Measurements from ENCODE around the gene C10orf67. TPM values are rescaled to one million over a fixed set of nuclear protein-coding genes. Genes with fewer than 3 reads are reported as not detected.
"Not testable (repeated sequence)": the region's sequence is repeated elsewhere in the genome, so short reads cannot be mapped to it uniquely, and the experiment has no call there.

The C10orf67 gene
- total RNA-seq, 2 donors from 2014 or later = not detected

DNA sequence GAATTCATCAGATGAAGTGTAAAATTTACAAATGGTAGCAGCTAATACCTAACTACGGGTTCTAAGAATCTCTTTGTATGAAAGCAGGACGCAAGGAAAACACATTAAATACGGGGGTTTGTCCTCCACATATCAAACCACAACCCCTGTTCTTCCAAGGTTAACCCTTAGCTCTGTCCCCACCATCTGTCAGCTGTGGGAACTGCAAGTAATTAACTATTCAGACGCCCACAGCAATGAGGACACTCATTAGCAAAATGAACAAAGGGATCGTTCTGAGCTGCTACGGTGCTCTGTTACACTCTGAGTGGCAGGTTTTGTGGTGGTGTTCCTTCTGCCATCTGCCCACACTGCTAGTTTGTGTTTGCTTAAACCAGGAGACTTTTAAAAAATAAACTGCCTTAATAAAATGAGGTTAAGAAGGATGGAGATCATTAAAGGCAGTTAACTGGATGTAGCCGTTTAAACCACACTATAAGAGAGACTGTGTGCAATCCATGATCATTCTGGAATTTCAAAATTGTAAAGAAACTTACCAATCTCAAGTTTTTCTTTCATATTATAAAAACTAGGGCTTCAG is 51.4 kb downstream of the C10orf67 start:
- no peak for DNase-seq (ENCODE audit: low spot score)
- Mint-ChIP-seq H3K9me3 (no peaks in the 10 kb centered on the region), H3K27ac (no peak overlapping the region), H3K36me3 (no peaks in the 10 kb centered on the region), H3K27me3 (peaks cover 2 to 14% of the 10 kb centered on the region in 2 donors), H3K4me1 (ENCODE audit: low read depth in 2 of 2) (no peaks in the 10 kb centered on the region), H3K4me3 (no peak overlapping the region)
- ATAC-seq = no peak

- Mint-ChIP-seq H3K4me1 (ENCODE audit: low read depth in 2 of 2) (no peaks in the 10 kb centered on the region), H3K36me3 (no peaks in the 10 kb centered on the region), H3K4me3 (no peak overlapping the region), H3K27ac (no peak overlapping the region), H3K27me3 (peaks cover 2 to 14% of the 10 kb centered on the region in 2 donors), H3K9me3 (peaks cover 3% of the 10 kb centered on the region)
- no peak for DNase-seq (ENCODE audit: low spot score)
- peak in 1 of 2 donors; percentile 27 for ATAC-seq
These were observed 52.9 kb downstream of the C10orf67 start for GRCh38 chr10:23291551-23292334.

DNA sequence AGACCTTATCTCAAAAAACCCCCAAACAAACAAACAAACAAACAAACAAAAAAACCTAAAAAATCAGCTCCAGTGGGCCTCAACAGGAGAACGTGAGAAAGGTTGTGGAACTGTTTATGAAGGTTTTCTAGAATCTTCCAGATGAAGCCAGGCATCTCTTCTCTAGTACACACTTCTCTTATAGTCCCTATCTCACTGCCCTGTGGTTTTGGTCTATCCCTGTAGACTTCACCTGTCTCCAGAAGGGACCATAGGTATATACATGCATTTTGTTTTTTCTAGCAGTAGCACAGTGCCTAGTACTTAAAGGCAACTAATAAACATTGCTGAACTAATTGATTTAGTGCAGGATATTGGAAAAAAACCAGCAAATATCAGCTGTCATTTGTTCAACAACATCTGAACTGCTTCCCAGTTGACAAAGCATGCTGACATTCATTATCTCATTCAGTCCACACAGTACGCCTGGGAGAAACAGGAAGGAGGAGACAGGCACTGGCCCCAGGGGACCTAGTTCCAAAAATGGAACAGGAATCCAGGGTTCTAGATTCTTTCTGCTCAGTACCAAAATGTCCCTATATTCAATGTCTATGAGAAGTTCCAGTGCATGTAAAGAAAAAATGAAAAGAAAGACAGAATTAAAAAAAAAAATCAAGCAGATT is 59.8 kb downstream of the C10orf67 start:
- no peak overlapping the region for H3K4me3 Mint-ChIP-seq
- H3K27me3 Mint-ChIP-seq = peaks cover 6 to 18% of the 10 kb centered on the region in 2 donors
- ATAC-seq (no peak), DNase-seq (ENCODE audit: low spot score) (no peak)
- no peak overlapping the region for H3K27ac Mint-ChIP-seq
- no peaks in the 10 kb centered on the region for H3K4me1 Mint-ChIP-seq (ENCODE audit: low read depth in 2 of 2)
- peaks cover 3% of the 10 kb centered on the region for H3K9me3 Mint-ChIP-seq
- H3K36me3 Mint-ChIP-seq = no peaks in the 10 kb centered on the region

GRCh38 chr10:23284155-23284554 is 60.4 kb downstream of the C10orf67 start:
- DNase-seq (ENCODE audit: low spot score) (no peak), ATAC-seq (no peak)
- Mint-ChIP-seq H3K36me3 (no peaks in the 10 kb centered on the region), H3K27ac (no peak overlapping the region), H3K27me3 (peaks cover 6 to 18% of the 10 kb centered on the region in 2 donors), H3K4me1 (ENCODE audit: low read depth in 2 of 2) (no peaks in the 10 kb centered on the region), H3K4me3 (no peak overlapping the region), H3K9me3 (peaks cover 3% of the 10 kb centered on the region)

GRCh38 chr10:23283680-23284079 is 60.9 kb downstream of the C10orf67 start:
- DNase-seq (ENCODE audit: low spot score) (no peak), ATAC-seq (no peak)
- Mint-ChIP-seq H3K4me3 (no peak overlapping the region), H3K27me3 (peaks cover 6 to 18% of the 10 kb centered on the region in 2 donors), H3K36me3 (no peaks in the 10 kb centered on the region), H3K4me1 (ENCODE audit: low read depth in 2 of 2) (no peaks in the 10 kb centered on the region), H3K27ac (no peak overlapping the region), H3K9me3 (peaks cover 3% of the 10 kb centered on the region)

- no peak for DNase-seq (ENCODE audit: low spot score)
- no peaks in the 10 kb centered on the region for H3K4me1 Mint-ChIP-seq (ENCODE audit: low read depth in 2 of 2)
- H3K4me3 Mint-ChIP-seq = no peak overlapping the region
- H3K36me3 Mint-ChIP-seq = no peaks in the 10 kb centered on the region
- H3K27ac Mint-ChIP-seq = no peak overlapping the region
- H3K9me3 Mint-ChIP-seq = no peaks in the 10 kb centered on the region
- no peak for ATAC-seq
- H3K27me3 Mint-ChIP-seq = peaks cover 11 to 28% of the 10 kb centered on the region in 2 donors
These were observed 63.6 kb downstream of the C10orf67 start for GRCh38 chr10:23281044-23281433.

DNA sequence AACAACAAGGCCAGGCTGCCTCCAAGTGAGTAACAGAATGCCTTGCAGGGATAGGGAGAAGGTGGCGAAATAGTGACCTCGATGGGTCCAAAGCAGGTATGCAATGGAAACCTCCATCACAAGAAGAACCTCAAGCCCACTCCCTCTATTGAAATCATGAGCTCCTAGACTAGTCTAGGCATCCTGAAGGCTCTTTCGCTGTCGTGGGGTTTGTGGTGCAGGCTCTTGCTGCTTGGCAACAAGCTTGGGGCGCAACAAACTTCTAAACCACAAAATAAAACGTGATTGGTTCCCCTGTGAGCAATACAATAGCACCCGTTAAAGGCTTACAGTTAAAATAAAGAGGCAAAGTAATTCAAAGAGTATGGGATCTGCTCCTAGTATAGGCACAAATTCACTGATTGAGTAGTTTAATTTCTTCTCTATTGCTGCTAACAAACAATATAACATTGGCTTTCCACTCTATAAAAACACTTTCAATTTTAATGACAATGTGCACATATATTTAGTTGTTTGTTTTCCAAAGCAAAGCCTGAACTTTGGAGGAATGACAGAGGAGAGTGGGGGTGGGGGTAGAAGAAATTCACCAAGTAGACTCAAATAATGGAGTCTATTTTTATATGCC is 64.1 kb downstream of the C10orf67 start:
- ATAC-seq (no peak), DNase-seq (ENCODE audit: low spot score) (no peak)
- Mint-ChIP-seq H3K27ac (no peak overlapping the region), H3K4me1 (ENCODE audit: low read depth in 2 of 2) (no peaks in the 10 kb centered on the region), H3K27me3 (peaks cover 11 to 28% of the 10 kb centered on the region in 2 donors), H3K36me3 (no peaks in the 10 kb centered on the region), H3K4me3 (no peak overlapping the region), H3K9me3 (no peaks in the 10 kb centered on the region)

GRCh38 chr10:23275355-23275754 is 69.2 kb downstream of the C10orf67 start:
- peaks cover 12% of the 10 kb centered on the region for H3K9me3 Mint-ChIP-seq
- no peaks in the 10 kb centered on the region for H3K4me1 Mint-ChIP-seq (ENCODE audit: low read depth in 2 of 2)
- no peak for DNase-seq (ENCODE audit: low spot score)
- peaks cover 4% of the 10 kb centered on the region for H3K36me3 Mint-ChIP-seq
- H3K27me3 Mint-ChIP-seq = peaks cover 5 to 10% of the 10 kb centered on the region in 2 donors
- no peak overlapping the region for H3K27ac Mint-ChIP-seq
- ATAC-seq = no peak
- no peak overlapping the region for H3K4me3 Mint-ChIP-seq

- not testable (repeated sequence) for H3K27ac Mint-ChIP-seq; ATAC-seq; DNase-seq (ENCODE audit: low spot score); H3K4me1 Mint-ChIP-seq (ENCODE audit: low read depth in 2 of 2); H3K36me3 Mint-ChIP-seq; H3K4me3 Mint-ChIP-seq
- H3K9me3 Mint-ChIP-seq = peaks cover 12% of the 10 kb centered on the region
- H3K27me3 Mint-ChIP-seq = peaks cover 5 to 10% of the 10 kb centered on the region in 2 donors
These were observed 70.4 kb downstream of the C10orf67 start for GRCh38 chr10:23274179-23274578.

DNA sequence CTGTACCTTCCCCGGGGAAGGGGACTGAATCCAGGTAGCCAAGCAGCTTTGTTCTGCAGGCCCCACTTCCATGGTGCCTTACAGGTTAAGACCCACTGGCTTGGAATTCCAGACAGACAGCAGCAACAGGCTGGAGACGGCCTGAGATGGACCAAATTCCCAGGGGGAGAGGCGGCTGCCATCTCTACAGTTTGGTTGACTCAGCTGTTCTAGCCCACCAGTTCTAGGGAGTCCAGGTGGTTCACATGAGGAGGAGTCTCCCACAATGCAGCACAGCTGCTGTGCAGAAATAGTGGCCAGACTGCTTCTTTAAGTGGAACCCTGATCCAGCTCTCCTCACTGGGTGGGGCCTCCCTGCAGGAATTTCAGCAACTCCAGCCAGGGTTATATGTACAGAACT is 74.1 kb downstream of the C10orf67 start:
- no peak overlapping the region for H3K4me3 Mint-ChIP-seq

DNA sequence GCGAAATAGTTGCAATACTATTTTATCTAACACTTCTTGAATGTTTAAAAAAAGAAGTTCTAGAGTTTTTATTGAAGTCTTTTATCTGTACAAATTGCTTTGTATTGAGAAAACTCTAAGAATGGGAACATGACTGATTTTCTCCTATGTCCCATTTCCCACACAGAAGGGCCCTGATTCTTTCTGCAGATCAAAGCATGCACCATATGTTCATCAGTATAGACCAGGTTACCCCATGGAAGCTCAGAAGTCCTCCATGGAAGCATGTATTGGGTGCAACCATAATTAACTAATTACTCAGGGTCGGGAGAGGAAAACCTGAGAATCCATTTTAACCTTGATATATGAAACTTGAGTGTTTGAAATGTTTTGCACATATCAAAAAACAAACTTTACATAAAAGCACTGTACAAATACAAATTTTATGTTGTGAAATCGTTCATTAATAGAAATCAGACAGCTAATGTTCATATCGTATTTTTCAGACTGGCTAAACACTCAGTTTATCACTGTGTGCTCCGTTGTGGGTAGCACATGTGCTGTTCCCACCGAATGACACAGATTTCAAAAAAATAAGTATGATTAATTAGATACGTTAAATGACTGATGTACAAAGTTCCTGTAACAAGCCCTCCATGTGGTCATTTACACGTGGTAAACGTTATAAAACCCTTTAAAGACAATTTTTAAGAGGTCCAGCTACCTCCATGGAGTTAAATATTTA is 81.0 kb downstream of the C10orf67 start:
- no peak for ATAC-seq
- Mint-ChIP-seq H3K36me3 (no peaks in the 10 kb centered on the region), H3K27ac (no peak overlapping the region), H3K4me1 (ENCODE audit: low read depth in 2 of 2) (no peaks in the 10 kb centered on the region), H3K9me3 (no peaks in the 10 kb centered on the region), H3K4me3 (no peak overlapping the region), H3K27me3 (peaks cover 0 to 9% of the 10 kb centered on the region in 2 donors)
- no peak for DNase-seq (ENCODE audit: low spot score)

More for the DNA sequence above, 74.1 kb downstream of the C10orf67 start:
- DNase-seq (ENCODE audit: low spot score) = no peak
- Mint-ChIP-seq H3K36me3 (peaks cover 4% of the 10 kb centered on the region), H3K4me1 (ENCODE audit: low read depth in 2 of 2) (no peaks in the 10 kb centered on the region), H3K27ac (no peak overlapping the region), H3K9me3 (peaks cover 12% of the 10 kb centered on the region), H3K27me3 (no peaks in the 10 kb centered on the region)
- ATAC-seq = peak in 1 of 2 donors; percentile 55

DNA sequence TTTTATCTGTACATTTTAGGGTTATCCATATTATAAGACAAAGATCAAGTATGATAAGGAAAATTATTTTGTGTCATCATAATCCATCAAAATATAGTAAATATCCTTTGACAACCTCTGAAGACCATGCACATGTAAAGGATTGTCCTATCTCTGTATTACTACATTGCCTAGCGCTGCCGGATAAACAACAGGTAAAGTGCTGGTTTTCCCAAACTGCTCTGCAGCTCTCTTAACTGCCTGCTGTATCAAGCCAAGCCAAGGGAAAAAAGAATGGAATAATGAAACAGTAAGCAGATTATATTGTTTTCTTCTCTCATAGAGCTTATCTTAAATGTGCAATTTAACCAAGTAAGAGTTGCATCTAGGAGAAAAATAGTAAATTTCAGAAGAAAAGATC is 81.7 kb downstream of the C10orf67 start:
- Mint-ChIP-seq H3K4me1 (ENCODE audit: low read depth in 2 of 2) (no peaks in the 10 kb centered on the region), H3K27me3 (peaks cover 0 to 9% of the 10 kb centered on the region in 2 donors), H3K36me3 (no peaks in the 10 kb centered on the region), H3K9me3 (no peaks in the 10 kb centered on the region), H3K27ac (no peak overlapping the region), H3K4me3 (no peak overlapping the region)
- DNase-seq (ENCODE audit: low spot score) = no peak
- no peak for ATAC-seq

- H3K27ac Mint-ChIP-seq = no peak overlapping the region
- DNase-seq (ENCODE audit: low spot score) (no peak), ATAC-seq (no peak)
- no peaks in the 10 kb centered on the region for H3K36me3 Mint-ChIP-seq
- H3K4me1 Mint-ChIP-seq (ENCODE audit: low read depth in 2 of 2) = no peaks in the 10 kb centered on the region
- no peak overlapping the region for H3K4me3 Mint-ChIP-seq
- H3K9me3 Mint-ChIP-seq = no peaks in the 10 kb centered on the region
- peaks cover 0 to 9% of the 10 kb centered on the region in 2 donors for H3K27me3 Mint-ChIP-seq
These were observed 86.1 kb downstream of the C10orf67 start for GRCh38 chr10:23258516-23258915.
